HCT116 (cell line): Measurements from ENCODE around the gene ZNF83. TPM values are rescaled to one million over a fixed set of nuclear protein-coding genes. Genes with fewer than 3 reads are reported as not detected.

Experiments
- ATAC-seq: fragments of 200-7000 bp; cut with Tn5 transposase; 2 replicates; pipeline ENCODE4 v1.9.1; 2020; ENCODE audit warnings: mild to moderate bottlenecking, moderate library complexity
- BruUV-seq: library from RNA; stranded (reverse); fragments of 400-500 nt; replicated peaks from 2 replicates; lab custom pipeline; 2021; lab: Mats Ljungman, UMichigan
- CTCF ChIA-PET: fragments of 300-600 bp; sonication (Branson Sonifier 250); formaldehyde crosslinking; loops from one replicate; lab custom pipeline; 2021; ENCODE audit warnings: antibody characterized with exemption; lab: Charles Lee
- POLR2A ChIA-PET: fragments of 300-600, 350-600 bp; sonication (Branson Sonifier 250); formaldehyde crosslinking; loops from one replicate; lab custom pipeline; 2021; ENCODE audit warnings: antibody characterized with exemption; lab: Charles Lee
- RAD21 ChIA-PET, 2 experiments: fragments of 300-600 bp; sonication (Branson Sonifier 250); formaldehyde crosslinking; loops; one replicate each; lab custom pipeline; 2023; ENCODE audit warnings: low total read pairs in 2 of 2; ENCODE audit not compliant: uncharacterized antibody in 2 of 2, unreplicated experiment in 2 of 2, low non-redundant PET in 1 of 2; lab: Charles Lee
- DNase-seq: peaks from one replicate; pipeline ENCODE4 v3.0.0-alpha.2; 2010; ENCODE audit warnings: low read depth, low spot score
- H2AFZ ChIP-seq: fragments of 200-600 bp; shearing (Covaris generic), sonication (generic); 2 replicates; pipeline ENCODE4 v1.6.1; 2017; ENCODE audit warnings: low read depth, mixed run types, mixed read lengths, antibody characterized with exemption, low read length; ENCODE audit not compliant: poor library complexity, severe bottlenecking
- H3K27ac ChIP-seq: 2 replicates; pipeline ENCODE4 v1.5.1; 2012; ENCODE audit warnings: low read depth, low read length
- H3K27me3 ChIP-seq: fragments of 200-600 bp; sonication (generic); 2 replicates; pipeline ENCODE4 v1.6.1; 2016; ENCODE audit warnings: mixed run types, low read length, mixed read lengths; ENCODE audit not compliant: insufficient read depth
- H3K36me3 ChIP-seq, 2 experiments: fragments of 200-500 bp in 1 of 2; fragments of 200-600 bp in 1 of 2; sonication (Bioruptor generic) in 1 of 2; sonication (generic) in 1 of 2; 2 replicates each; pipeline versions ENCODE4 v1.5.1 to v1.6.1; 2014 to 2016; ENCODE audit warnings: low read length in 2 of 2, inconsistent platforms in 1 of 2, mixed read lengths in 1 of 2, mixed run types in 1 of 2; ENCODE audit not compliant: insufficient read depth in 2 of 2, control insufficient read depth in 1 of 2
- H3K4me1 ChIP-seq, 2 experiments: fragments of 200-600 bp in 1 of 2; sonication (generic) in 1 of 2; 2 replicates each; pipeline versions ENCODE4 v1.5.1 to v1.6.1; 2012 to 2017; ENCODE audit warnings: low read length in 2 of 2, inconsistent platforms in 1 of 2, mild to moderate bottlenecking in 1 of 2, mixed read lengths in 1 of 2, mixed run types in 1 of 2, moderate library complexity in 1 of 2; ENCODE audit not compliant: insufficient read depth in 2 of 2, control insufficient read depth in 1 of 2
- H3K4me2 ChIP-seq: fragments of 200-600 bp; sonication (generic); 2 replicates; pipeline ENCODE4 v1.6.1; 2017; ENCODE audit warnings: mixed run types, low read length, mixed read lengths
- H3K4me3 ChIP-seq, 2 experiments: fragments of 200-600 bp in 1 of 2; sonication (generic) in 1 of 2; replicated peaks in 1 of 2; 2 replicates each; pipeline ENCODE4 v1.5.1; 2011 to 2016; ENCODE audit warnings: low read length in 2 of 2, control low read depth in 1 of 2, low read depth in 1 of 2, mild to moderate bottlenecking in 1 of 2, mixed read lengths in 1 of 2, mixed run types in 1 of 2
- H3K79me2 ChIP-seq: fragments of 200-600 bp; sonication (generic); 2 replicates; pipeline ENCODE4 v1.6.1; 2017; ENCODE audit warnings: mild to moderate bottlenecking, mixed run types, low read length, moderate library complexity, mixed read lengths; ENCODE audit not compliant: insufficient read depth
- H3K9ac ChIP-seq: fragments of 200-600 bp; sonication (generic); 2 replicates; pipeline ENCODE4 v1.6.1; 2016; ENCODE audit warnings: low read length, mixed read lengths
- H3K9me2 ChIP-seq: fragments of 200-600 bp; sonication (generic), shearing (Covaris generic); 2 replicates; pipeline ENCODE4 v1.6.1; 2017; ENCODE audit warnings: mixed run types, mild to moderate bottlenecking, moderate library complexity; ENCODE audit not compliant: insufficient read depth
- H3K9me3 ChIP-seq, 2 experiments: fragments of 200-500 bp in 1 of 2; fragments of 200-600 bp in 1 of 2; sonication (Bioruptor generic) in 1 of 2; sonication (generic) in 1 of 2; 2 replicates each; pipeline ENCODE4 v1.6.1; 2014 to 2017; ENCODE audit warnings: low read length in 2 of 2, mixed read lengths in 2 of 2, inconsistent platforms in 1 of 2, low read depth in 1 of 2, mild to moderate bottlenecking in 1 of 2, mixed run types in 1 of 2, moderate library complexity in 1 of 2; ENCODE audit not compliant: control insufficient read depth in 1 of 2, insufficient read depth in 1 of 2
- H4K20me1 ChIP-seq: fragments of 200-600 bp; sonication (generic), shearing (Covaris generic); 2 replicates; pipeline ENCODE4 v1.6.1; 2017; ENCODE audit warnings: mixed run types, mild to moderate bottlenecking, moderate library complexity; ENCODE audit not compliant: insufficient read depth
- CBX3 ChIP-seq: IDR thresholded peaks from 2 replicates; pipeline ENCODE4 v1.6.1; 2012; ENCODE audit warnings: low read depth
- CEBPB ChIP-seq: IDR thresholded peaks from 2 replicates; pipeline ENCODE4 v1.6.1; 2012; ENCODE audit warnings: low read depth
- EGR1 ChIP-seq: IDR thresholded peaks from 2 replicates; pipeline ENCODE4 v1.6.1; 2012; ENCODE audit warnings: low read depth
- ELF1 ChIP-seq: IDR thresholded peaks from 2 replicates; pipeline ENCODE4 v1.6.1; 2012; ENCODE audit warnings: low read depth, borderline replicate concordance
- EZH2 ChIP-seq: fragments of 200-600 bp; sonication (generic); IDR thresholded peaks from 2 replicates; pipeline ENCODE4 v1.6.1; 2017; ENCODE audit warnings: antibody characterized with exemption, mixed run types
- EZH2phosphoT487 ChIP-seq: fragments of 200-600 bp; IDR thresholded peaks from 2 replicates; pipeline ENCODE4 v1.6.1; 2018; ENCODE audit warnings: antibody characterized with exemption, borderline replicate concordance
- FOSL1 ChIP-seq: IDR thresholded peaks from 2 replicates; pipeline ENCODE4 v1.6.1; 2012; ENCODE audit warnings: low read depth
- JUND ChIP-seq: IDR thresholded peaks from 2 replicates; pipeline ENCODE4 v1.6.1; 2012
- POLR2A ChIP-seq: IDR thresholded peaks from 2 replicates; pipeline ENCODE4 v1.7.0; 2011; ENCODE audit warnings: borderline replicate concordance; ENCODE audit not compliant: insufficient read depth, insufficient read length; ENCODE audit errors: extremely low read depth
- RAD21 ChIP-seq: IDR thresholded peaks from 2 replicates; pipeline ENCODE4 v1.6.1; 2012; ENCODE audit warnings: low read depth, mild to moderate bottlenecking
- SIN3A ChIP-seq: IDR thresholded peaks from 2 replicates; pipeline ENCODE4 v1.6.1; 2012; ENCODE audit warnings: low read depth
- SP1 ChIP-seq: IDR thresholded peaks from 2 replicates; pipeline ENCODE4 v1.6.1; 2012; ENCODE audit warnings: low read depth
- SRF ChIP-seq: IDR thresholded peaks from 2 replicates; pipeline ENCODE4 v1.6.1; 2012; ENCODE audit warnings: low read depth
- YY1 ChIP-seq: IDR thresholded peaks from 2 replicates; pipeline ENCODE4 v1.6.1; 2011; ENCODE audit warnings: low read length, low read depth, moderate library complexity, mild to moderate bottlenecking; ENCODE audit not compliant: insufficient replicate concordance; ENCODE audit errors: extremely low read depth
- intact Hi-C: fragments of 100-400 bp; cut with micrococcal nuclease; formaldehyde crosslinking; loops from 2 replicates; pipeline ENCODE4 v1.10.0; 2022
- total RNA-seq: library from RNA; stranded (reverse); gene quantifications from one replicate; pipeline ENCODE4 v1.2.1, GENCODE V29; 2021; ENCODE audit not compliant: unreplicated experiment
- TF ChIP-seq, protein P1 (sequence below): IDR thresholded peaks from 2 replicates; pipeline ENCODE4 v1.6.1; 2012; ENCODE audit warnings: low read depth
- TF ChIP-seq, protein P2 (sequence below): IDR thresholded peaks from 2 replicates; pipeline ENCODE4 v1.6.1; 2012
- TF ChIP-seq, protein P3 (sequence below): IDR thresholded peaks from 2 replicates; pipeline ENCODE4 v1.6.1; 2011; ENCODE audit warnings: mild to moderate bottlenecking, low read length, moderate library complexity; ENCODE audit not compliant: insufficient replicate concordance; ENCODE audit errors: extremely low read depth

The ZNF83 gene
- total RNA-seq, 1 experiment from 2014 or later, result 34.2 TPM

DNA sequence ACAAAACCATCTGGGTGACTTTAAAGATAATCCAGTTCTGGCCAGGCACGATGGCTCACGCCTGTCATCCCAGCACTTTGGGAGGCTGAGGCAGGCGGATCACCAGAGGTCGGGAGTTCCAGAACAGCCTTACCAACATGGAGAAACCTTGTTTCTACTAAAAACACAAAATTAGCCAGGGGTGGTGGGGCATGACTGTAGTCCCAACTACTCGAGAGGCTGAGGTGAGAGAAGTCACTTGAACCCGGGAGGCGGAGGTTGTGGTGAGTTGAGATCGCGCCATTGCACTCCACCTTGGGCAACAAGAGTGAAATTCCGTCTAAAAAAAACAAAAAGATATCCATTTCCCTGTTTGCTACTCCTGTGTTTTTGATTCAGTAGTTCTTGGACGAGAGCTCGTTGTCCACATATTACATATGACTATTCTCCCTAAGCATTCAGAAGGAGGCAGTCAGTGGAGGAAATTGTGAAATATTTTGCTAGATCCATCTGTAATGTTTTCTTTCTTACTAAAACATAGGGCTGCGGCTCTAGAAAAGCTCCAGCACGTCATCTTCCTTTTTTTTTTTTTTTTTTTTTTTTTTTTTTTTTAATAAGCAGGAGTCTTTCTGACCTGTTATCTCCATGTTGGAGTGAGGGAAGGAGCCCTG lies 34.5 kb downstream of the ZNF83 start:
- Histone ChIP-seq H3K4me2 (no peak overlapping the region), H3K9me2 (no peaks in the 10 kb centered on the region), H3K9ac (no peak overlapping the region)
- no peak for TF ChIP-seq CBX3
- no peak for TF ChIP-seq EGR1
- TF ChIP-seq EZH2phosphoT487, result no peak
- TF ChIP-seq, protein P1, sequence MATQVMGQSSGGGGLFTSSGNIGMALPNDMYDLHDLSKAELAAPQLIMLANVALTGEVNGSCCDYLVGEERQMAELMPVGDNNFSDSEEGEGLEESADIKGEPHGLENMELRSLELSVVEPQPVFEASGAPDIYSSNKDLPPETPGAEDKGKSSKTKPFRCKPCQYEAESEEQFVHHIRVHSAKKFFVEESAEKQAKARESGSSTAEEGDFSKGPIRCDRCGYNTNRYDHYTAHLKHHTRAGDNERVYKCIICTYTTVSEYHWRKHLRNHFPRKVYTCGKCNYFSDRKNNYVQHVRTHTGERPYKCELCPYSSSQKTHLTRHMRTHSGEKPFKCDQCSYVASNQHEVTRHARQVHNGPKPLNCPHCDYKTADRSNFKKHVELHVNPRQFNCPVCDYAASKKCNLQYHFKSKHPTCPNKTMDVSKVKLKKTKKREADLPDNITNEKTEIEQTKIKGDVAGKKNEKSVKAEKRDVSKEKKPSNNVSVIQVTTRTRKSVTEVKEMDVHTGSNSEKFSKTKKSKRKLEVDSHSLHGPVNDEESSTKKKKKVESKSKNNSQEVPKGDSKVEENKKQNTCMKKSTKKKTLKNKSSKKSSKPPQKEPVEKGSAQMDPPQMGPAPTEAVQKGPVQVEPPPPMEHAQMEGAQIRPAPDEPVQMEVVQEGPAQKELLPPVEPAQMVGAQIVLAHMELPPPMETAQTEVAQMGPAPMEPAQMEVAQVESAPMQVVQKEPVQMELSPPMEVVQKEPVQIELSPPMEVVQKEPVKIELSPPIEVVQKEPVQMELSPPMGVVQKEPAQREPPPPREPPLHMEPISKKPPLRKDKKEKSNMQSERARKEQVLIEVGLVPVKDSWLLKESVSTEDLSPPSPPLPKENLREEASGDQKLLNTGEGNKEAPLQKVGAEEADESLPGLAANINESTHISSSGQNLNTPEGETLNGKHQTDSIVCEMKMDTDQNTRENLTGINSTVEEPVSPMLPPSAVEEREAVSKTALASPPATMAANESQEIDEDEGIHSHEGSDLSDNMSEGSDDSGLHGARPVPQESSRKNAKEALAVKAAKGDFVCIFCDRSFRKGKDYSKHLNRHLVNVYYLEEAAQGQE, result no peak
- no peak for TF ChIP-seq CEBPB
- TF ChIP-seq POLR2A, result no peak
- TF ChIP-seq EZH2, result no peak
- no peak for TF ChIP-seq SIN3A
- TF ChIP-seq ELF1, result no peak
- TF ChIP-seq SRF, result no peak
- TF ChIP-seq, protein P2, sequence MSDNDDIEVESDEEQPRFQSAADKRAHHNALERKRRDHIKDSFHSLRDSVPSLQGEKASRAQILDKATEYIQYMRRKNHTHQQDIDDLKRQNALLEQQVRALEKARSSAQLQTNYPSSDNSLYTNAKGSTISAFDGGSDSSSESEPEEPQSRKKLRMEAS, result no peak
- no peak for TF ChIP-seq SP1
- TF ChIP-seq JUND, result no peak
- TF ChIP-seq, protein P3, sequence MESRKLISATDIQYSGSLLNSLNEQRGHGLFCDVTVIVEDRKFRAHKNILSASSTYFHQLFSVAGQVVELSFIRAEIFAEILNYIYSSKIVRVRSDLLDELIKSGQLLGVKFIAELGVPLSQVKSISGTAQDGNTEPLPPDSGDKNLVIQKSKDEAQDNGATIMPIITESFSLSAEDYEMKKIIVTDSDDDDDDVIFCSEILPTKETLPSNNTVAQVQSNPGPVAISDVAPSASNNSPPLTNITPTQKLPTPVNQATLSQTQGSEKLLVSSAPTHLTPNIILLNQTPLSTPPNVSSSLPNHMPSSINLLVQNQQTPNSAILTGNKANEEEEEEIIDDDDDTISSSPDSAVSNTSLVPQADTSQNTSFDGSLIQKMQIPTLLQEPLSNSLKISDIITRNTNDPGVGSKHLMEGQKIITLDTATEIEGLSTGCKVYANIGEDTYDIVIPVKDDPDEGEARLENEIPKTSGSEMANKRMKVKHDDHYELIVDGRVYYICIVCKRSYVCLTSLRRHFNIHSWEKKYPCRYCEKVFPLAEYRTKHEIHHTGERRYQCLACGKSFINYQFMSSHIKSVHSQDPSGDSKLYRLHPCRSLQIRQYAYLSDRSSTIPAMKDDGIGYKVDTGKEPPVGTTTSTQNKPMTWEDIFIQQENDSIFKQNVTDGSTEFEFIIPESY, result no peak
- no peak for TF ChIP-seq YY1
- no peak for TF ChIP-seq RAD21
- no peak for TF ChIP-seq FOSL1
- TF ChIP-seq, all 23 proteins: peak for 0
- no peak overlapping the region for H3K4me3 ChIP-seq
- H4K20me1 ChIP-seq, result no peaks in the 10 kb centered on the region
- ATAC-seq (no peak), DNase-seq (no peak)
- H3K4me1 ChIP-seq, result peaks cover 0 to 16% of the 10 kb centered on the region in 2 experiments; a peak in 2 of 4 replicates
- no peak overlapping the region for H2AFZ ChIP-seq
- H3K27me3 ChIP-seq, result no peaks in the 10 kb centered on the region
- H3K36me3 ChIP-seq, result no peaks in the 10 kb centered on the region
- H3K9me3 ChIP-seq, result no peaks in the 10 kb centered on the region; a peak in 1 of 4 replicates
- H3K27ac ChIP-seq, result no peak overlapping the region
- CTCF ChIA-PET, result no interaction called here
- intact Hi-C loops, result no loop called here
- POLR2A ChIA-PET, result no interaction called here
- no TSS peak for BruUV-seq
- RAD21 ChIA-PET, result interaction anchor here in 1 of 2 experiments (0.6 kb wide), 1 partner anchor 187 kb away, joined by 4 read pairs; no protein-coding TSS in a partner anchor
- H3K79me2 ChIP-seq, result no peaks in the 10 kb centered on the region
